GM12892 (cell line): ENCODE measurements around the gene MAGI2.

Experiments
- POLR2A ChIP-seq: IDR thresholded peaks from 2 replicates; pipeline ENCODE4 v1.6.1; 2011; ENCODE audit warnings: low read depth, low read length, control low read depth
- POLR2AphosphoS5 ChIP-seq: IDR thresholded peaks from 2 replicates; pipeline ENCODE4 v1.6.1; 2011; ENCODE audit warnings: low read depth, low read length, control low read depth
- TAF1 ChIP-seq: IDR thresholded peaks from 2 replicates; pipeline ENCODE4 v1.6.1; 2011; ENCODE audit warnings: low read depth, mild to moderate bottlenecking, control low read depth, low read length, borderline replicate concordance

GRCh38 chr7:79217976-79218626, 235.4 kb downstream of the MAGI2 start:
- no peak for TF ChIP-seq POLR2A
- TF ChIP-seq POLR2AphosphoS5: no peak
- no peak for TF ChIP-seq TAF1
